ENCODE data around the gene PRF1. TPM values are rescaled to one million over a fixed set of nuclear protein-coding genes. Genes with fewer than 3 reads are reported as not detected.

The PRF1 gene
- total and polyA plus RNA-seq, 2 experiments from 2014 or later = 0.13 TPM; not detected in 1

DNA sequence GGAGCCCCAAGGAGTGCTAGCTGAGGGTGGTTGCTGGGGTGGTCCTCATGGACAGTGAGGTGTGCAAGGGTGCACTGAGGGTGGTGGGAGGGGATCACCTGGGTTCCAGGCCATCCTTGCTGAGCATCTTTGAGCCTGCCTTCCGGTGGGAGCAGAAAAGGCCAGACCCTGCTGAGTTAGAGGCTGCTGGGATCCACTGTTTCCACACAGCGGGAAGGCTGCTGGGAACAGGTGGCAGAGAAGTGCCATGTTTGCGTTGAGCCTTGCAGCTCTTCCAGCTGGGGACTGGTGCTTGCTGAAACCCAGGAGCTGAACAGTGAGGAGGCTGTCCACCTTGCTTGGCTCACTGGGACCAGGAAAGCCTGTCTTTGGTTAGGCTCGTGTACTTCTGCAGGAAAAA lies 34.9 kb downstream of the PRF1 start:
- Histone ChIP-seq H3K27ac (ENCODE audit: low read depth) (no peak overlapping the region), H3K4me2 (no peak overlapping the region), H3K4me1 (ENCODE audit: insufficient read depth) (no peaks in the 10 kb centered on the region), H3K27me3 (ENCODE audit: insufficient read depth) (no peaks in the 10 kb centered on the region), H4K20me1 (replicated peaks; ENCODE audit: insufficient read depth) (no peaks in the 10 kb centered on the region), H2AFZ (no peak overlapping the region), H3K9me2 (ENCODE audit: insufficient read depth) (no peaks in the 10 kb centered on the region), H3K36me3 (ENCODE audit: insufficient read depth) (no peaks in the 10 kb centered on the region), H3F3A (replicated peaks; ENCODE audit: low read depth) (no peaks in the 10 kb centered on the region), H3K4me3 (no peak overlapping the region), H3K79me2 (replicated peaks; ENCODE audit: insufficient read depth) (no peaks in the 10 kb centered on the region)
- peaks cover 4% of the 10 kb centered on the region; the same call in 1 of the 3 replicates for H3K36me3 Mint-ChIP-seq (ENCODE audit: low read depth)
- no peaks in the 10 kb centered on the region for H3K9me3 Mint-ChIP-seq
- ATAC-seq (no peak), DNase-seq (ENCODE audit: low spot score) (no peak)
- TF ChIP-seq ZNF114 (CRISPR knock-in tag; IDR thresholded peaks at IDR 0.05) = no peak
- TF ChIP-seq, protein P1, sequence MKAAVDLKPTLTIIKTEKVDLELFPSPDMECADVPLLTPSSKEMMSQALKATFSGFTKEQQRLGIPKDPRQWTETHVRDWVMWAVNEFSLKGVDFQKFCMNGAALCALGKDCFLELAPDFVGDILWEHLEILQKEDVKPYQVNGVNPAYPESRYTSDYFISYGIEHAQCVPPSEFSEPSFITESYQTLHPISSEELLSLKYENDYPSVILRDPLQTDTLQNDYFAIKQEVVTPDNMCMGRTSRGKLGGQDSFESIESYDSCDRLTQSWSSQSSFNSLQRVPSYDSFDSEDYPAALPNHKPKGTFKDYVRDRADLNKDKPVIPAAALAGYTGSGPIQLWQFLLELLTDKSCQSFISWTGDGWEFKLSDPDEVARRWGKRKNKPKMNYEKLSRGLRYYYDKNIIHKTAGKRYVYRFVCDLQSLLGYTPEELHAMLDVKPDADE (IDR thresholded peaks at IDR 0.05) = no peak
- no peak for TF ChIP-seq ZNF462 (CRISPR knock-in tag; IDR thresholded peaks at IDR 0.05)
- no peak for TF ChIP-seq REST (IDR thresholded peaks at IDR 0.05; ENCODE audit: unreplicated experiment)
- TF ChIP-seq EZH2phosphoT487 (IDR thresholded peaks at IDR 0.05; ENCODE audit: unreplicated experiment) = no peak
- TF ChIP-seq POLR2AphosphoS5 (IDR thresholded peaks at IDR 0.05; ENCODE audit: low read depth) = no peak
- TF ChIP-seq NANOG (IDR thresholded peaks at IDR 0.05; ENCODE audit: borderline replicate concordance) = no peak
- no peak for TF ChIP-seq ZNF331 (CRISPR knock-in tag; IDR thresholded peaks at IDR 0.05; ENCODE audit: low read depth)
- TF ChIP-seq STAT1 (IDR thresholded peaks at IDR 0.05; ENCODE audit: unreplicated experiment) = no peak
- TF ChIP-seq CTCF (conservative IDR thresholded peaks at IDR 0.05; ENCODE audit: low read depth in 2 of 2) = no peak
- TF ChIP-seq CREB1 (CRISPR knock-in tag; IDR thresholded peaks at IDR 0.05; ENCODE audit: low read depth) = no peak
- TF ChIP-seq JUNB (IDR thresholded peaks at IDR 0.05; ENCODE audit: unreplicated experiment) = no peak
- no peak for TF ChIP-seq EZH2 (IDR thresholded peaks at IDR 0.05; ENCODE audit: low read depth, unreplicated experiment)
- H3K4me3 Mint-ChIP-seq = no peak overlapping the region
- peaks cover 8% of the 10 kb centered on the region for H3K27me3 Mint-ChIP-seq (ENCODE audit: insufficient read depth, low read depth, poor library complexity)
- H3K4me1 Mint-ChIP-seq = no peaks in the 10 kb centered on the region
- no peak overlapping the region for H3K27ac Mint-ChIP-seq
